Activated CD8-positive, alpha-beta memory T cell treated with anti-CD3 and anti-CD28 coated beads, Interleukin-2, amount 50 U/mL, for 48 hours (primary cell): Measurements from ENCODE around the gene GOLGA8O.
"Not testable (repeated sequence)": the region's sequence is repeated elsewhere in the genome, so short reads cannot be mapped to it uniquely, and the experiment has no call there.

Source experiments
- DNase-seq: peaks from one replicate; pipeline ENCODE4 v3.0.0-alpha.2; 2020

The GOLGA8O gene

GRCh38 chr15:32455534-32455933, at the start of gene GOLGA8O:
Gene GOLGA8O, minus strand, starts transcription at chr15:32455634. Its CDS starts 98 bp downstream, at chr15:32455536.
- DNase-seq, result not testable (repeated sequence)

- DNase-seq, result not testable (repeated sequence)
These were observed 48.8 kb upstream of the GOLGA8O start for GRCh38 chr15:32504152-32504811.

DNA sequence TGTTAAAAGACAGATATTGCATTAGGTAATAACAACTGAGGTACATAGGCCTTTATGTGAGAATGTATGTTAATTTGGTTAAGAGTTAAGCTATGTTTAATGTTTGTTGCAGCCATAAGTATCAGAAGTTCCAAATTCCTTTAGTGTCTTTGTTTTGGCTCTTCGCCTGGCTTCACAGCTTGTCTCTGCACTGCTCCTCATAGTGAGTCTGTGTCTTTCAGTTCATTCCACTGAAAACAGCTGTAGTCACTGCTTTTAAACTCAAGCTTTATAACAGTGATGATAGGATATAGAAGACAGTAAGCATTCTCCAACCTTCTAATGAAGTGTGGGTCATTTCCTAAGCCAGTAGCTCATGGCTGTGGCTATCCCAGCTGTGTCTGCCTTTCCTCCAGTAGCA, 47.5 kb upstream of the GOLGA8O start:
- DNase-seq, result not testable (repeated sequence)

DNA sequence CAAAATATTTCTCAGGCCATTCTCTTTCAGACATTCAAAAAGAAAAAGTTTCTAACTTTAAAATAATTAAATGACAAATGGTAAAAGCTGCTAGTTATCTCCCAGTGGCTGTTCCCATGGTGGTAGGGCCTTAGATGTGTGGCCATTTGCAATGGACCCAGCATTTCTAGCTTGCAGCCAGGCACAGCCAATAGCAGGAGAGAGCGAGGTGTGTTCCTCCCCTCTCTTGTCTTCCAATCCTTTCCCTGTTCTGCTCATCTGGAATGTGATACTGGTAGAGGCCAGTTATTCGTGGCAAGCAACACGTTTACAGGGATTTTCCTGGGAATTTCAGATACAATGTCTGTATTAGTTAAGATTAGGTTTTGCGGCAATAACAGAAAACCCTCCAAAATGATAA, 37.3 kb upstream of the GOLGA8O start:
- DNase-seq, result not testable (repeated sequence)

GRCh38 chr15:32486474-32486873, 31.0 kb upstream of the GOLGA8O start:
- not testable (repeated sequence) for DNase-seq

DNA sequence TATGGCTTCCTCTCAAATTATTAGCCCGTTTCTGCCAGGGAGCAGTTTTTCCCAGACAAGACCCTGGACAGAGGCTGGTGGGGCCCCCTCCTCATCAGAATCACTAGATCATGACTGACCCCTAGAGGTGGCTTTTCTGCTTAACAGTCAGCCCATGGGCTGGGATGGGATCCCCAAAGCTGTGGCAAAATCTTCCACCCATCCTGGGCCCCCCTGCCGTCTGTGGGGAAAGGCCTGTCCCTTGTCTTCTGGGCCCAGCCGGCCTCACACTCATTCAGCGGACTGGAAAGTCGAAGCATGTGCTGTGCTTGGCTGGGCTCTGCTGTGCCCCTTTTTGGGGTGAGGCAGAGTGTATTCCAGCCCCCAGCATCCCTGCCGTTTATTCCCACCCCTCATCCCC, 27.9 kb upstream of the GOLGA8O start:
- DNase-seq, result not testable (repeated sequence)

- DNase-seq, result not testable (repeated sequence)
These were observed 26.2 kb upstream of the GOLGA8O start for GRCh38 chr15:32481683-32482082.

- DNase-seq, result not testable (repeated sequence)
These were observed 12.6 kb upstream of the GOLGA8O start for GRCh38 chr15:32468076-32468475.

DNA sequence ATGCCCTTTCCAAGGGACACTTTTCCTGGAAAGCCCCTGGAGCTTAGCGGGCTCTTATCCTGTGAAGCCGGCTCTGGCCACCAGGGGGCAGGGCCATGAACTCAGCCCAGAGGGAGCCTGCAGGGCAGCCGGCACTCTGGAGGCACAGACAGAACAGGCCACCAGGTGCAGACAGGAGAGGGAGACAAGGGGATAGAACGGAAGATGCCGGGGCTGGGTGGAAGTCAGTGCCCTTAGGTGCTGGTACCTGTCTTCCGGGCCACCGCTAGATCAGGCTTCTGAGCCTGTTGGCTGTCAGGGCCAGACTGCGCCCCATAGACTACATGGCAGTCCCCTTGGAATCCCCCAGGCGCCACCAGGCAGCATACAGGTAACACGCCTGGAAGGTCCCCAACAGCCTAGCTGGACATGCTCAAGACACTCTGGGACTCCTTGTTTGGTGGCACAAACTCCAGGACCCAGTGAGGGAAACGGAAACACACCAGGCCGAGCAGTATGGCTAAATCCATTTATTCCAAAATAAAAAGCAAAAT, 14.9 kb downstream of the GOLGA8O start:
- DNase-seq, result not testable (repeated sequence)

DNA sequence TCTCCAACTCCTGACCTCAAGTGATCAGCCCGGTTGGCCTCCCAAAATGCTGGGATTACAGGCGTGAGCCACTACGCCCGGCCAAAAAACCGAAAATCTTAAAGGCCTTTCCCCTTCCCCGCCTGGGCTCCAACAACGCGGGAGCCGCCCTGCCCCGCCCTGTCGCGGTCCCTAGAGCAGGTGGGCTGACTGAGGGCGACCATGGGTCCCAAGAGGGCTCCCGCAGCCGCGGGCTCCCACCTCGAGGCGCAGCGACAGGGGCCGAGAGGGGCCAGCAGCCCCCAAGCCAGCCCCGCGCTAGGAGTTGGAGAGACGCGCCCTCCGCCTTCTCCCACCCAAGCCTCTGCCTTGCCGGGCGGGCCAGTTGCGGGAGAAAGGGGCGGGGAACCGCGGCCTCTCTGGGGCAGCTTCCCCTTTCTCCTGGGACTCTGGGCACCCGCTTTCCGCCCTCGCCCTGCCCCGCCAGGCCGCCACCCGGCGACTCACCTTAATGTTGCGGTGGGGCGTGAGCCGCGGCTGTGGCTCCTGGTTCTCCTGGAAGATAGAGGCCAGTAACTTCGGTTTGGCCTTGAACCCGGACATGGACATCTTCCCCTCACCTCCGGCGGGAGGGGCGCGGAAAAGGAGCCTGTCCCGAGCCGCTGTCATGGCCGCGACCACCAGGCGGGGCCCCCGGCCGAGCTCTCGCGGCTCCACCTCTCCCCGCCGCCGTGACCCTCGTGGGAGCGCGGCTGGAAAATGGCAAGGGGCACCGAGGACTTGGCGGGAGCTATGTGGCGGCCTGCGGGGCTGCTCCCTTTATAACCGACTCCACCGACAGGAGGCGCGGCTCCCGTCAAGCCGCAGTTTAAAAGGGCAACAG, 21.1 kb downstream of the GOLGA8O start:
- not testable (repeated sequence) for DNase-seq

GRCh38 chr15:32427635-32428034, 27.8 kb downstream of the GOLGA8O start:
- DNase-seq, result not testable (repeated sequence)

- not testable (repeated sequence) for DNase-seq
These were observed 28.9 kb downstream of the GOLGA8O start for GRCh38 chr15:32426511-32426910.

DNA sequence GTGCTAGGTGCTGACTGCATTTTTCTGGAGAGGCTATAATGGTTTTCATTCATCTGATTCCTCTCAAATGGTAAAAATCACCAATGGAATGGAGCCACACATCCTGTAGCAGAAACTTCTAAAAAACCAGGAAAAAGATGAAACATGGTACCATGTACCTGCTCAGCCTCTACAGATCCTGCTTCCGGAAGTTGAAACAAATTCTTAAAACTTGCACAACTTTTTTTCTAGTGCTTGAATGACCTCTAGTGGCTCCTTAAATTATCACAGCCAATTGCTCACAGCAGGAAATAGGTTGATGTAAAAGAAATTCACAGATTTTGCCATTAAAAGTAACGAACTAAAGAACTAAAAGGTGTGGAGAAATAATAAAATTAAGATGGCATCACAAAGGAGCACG, 47.5 kb downstream of the GOLGA8O start:
- not testable (repeated sequence) for DNase-seq

DNA sequence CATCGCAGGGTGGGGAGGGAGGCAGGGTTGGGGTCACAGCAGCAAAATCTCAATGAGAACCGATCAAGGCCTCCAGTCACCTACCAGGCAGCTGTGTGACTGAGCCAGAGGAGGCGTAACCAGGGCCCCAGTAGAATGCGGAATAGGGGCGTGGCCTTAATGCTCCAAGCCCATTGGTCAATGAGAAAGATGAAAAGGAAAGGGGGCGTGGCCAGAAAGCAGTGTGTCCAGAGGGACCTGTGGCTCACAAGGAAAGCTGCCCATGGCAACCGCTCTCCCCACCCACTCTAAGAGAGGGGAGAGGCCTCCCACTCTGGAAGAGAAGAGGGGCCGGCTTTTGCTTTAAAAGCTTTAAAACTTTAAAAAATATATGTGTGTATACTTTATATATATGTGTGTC, 52.2 kb downstream of the GOLGA8O start, which contains the start of gene GOLGA8K:
TSS of gene GOLGA8K (minus strand) at position 101 of the 400 bp plus-strand sequence. CDS start at position 3, 98 bp downstream.
- DNase-seq, result not testable (repeated sequence)

- DNase-seq, result not testable (repeated sequence)
These were observed 58.9 kb downstream of the GOLGA8O start for GRCh38 chr15:32396522-32396921.
